ENCODE results near the gene UBXN6.

UBXN6 gene

DNA sequence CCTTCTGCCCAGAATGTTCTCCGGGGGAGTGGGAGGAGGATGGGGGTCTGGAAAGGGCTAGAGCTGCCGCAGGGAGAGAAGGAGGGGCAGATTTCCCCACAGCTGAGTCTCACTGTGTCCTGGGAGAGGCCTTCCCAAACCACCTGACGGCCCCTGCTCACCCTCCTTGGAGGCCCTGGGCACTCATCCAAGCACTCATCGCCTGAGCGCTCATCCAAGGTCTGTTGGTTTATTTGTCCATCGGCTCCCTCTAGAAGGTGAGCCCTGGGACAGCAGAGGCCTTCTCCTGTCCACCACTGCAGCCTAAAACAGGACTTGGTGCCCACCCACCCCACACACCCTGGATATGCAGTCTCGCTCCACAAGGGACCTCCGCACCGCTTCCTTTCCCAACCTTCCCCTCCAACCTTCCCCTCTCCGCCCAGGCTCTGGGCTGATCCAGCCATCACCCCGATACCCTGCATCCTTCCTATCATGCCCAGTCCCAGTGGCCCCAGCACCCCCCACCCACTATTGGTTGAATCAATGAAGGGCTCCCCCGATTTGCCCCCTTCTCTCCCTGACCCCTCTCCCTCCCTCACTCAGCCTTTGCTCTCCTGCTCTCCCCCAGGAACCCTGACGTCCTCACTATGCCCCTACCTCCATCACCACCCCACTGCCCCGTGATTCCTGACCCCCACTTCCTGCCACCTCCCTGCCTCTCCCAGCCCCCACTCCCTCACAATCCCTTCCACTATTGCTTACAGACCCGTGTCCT is 1.7 kb downstream of the UBXN6 start:
- no peak for DNase-seq

- no peak for DNase-seq
Observed at GRCh38 chr19:4454747-4455718, 2.6 kb downstream of the UBXN6 start.

DNA sequence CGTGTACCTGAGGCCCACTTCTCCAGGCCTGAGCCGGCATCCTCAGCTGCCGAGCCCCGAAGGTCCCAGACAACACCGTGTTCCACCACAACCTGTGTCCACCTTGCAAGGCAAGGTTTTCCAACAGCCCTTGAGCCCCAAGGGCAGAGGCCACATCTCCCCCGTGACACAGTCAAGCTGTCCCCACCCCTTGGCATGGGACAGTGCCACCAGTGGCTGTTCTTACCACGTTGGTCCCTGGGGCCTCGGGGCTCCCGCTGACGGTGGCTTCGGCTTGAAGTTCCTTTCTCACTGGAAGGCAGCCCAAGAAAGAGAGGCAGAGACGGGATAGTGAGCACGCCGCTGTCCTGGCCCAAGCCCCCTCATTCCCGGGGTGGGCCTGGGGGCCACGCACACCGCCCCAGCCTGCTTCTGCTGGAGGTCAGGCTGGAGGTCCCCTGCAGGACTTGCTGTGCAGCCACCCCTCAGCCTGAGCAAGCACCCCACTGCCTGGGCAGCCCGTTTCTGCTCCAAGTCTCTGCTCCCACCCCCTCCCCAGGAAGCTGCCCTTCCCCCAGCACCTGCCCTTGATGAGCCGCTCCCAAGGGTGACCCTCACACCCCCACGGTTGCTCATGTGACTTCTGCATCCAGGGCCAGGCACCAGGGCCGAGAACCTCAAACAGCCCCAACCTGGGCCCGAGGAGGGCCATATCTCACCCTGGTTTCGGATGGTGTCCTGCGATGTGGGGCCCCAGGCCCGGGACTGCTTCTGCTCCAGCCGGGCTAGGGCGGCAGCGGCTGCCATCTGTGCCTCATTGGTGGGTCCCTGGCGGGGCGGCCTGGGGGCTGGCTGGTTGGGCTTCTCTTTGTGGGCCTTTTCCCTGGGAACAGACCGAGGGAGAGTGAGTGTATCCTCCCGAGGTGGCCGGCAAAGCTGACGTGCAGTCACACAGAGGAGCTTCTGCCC is 4.1 kb downstream of the UBXN6 start:
- DNase-seq = no peak

DNA sequence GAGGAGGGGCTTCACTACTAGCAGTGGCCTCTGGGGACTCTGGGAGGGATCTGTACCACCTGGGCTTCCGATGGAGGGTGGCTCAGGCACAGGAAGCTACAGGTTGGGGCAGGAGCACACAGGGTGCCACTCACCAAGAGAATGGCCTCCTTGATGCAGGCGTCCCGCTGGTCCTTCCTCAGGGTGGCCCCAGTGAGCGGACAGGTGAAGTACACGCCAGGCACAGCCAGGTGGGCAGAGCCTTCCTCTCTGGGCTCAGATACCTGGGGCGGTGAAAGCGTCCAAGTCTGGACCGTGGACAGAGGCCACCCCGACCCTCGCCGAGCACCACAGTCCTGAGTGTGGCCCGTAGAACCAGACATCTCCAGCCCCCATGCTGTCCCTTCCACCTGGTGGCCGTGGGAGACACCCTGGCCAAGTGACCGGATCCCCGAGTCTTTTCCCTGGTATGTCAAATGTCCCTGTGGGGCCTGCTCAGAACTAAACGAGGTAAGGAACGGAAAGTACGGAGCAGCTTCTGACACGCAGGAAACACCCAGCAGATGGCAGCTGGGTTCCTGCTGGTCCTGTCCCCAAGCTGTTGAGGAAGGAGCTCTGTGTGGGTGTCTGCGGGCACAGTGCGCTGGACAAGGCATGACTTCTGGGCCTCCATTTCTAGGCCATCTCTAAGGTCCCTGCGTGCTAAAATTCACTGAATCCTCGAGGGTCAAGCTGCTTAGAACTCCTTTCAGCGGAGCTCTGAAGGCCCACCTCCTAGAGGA is 5.2 kb downstream of the UBXN6 start:
- peak; percentile 37 for DNase-seq

DNA sequence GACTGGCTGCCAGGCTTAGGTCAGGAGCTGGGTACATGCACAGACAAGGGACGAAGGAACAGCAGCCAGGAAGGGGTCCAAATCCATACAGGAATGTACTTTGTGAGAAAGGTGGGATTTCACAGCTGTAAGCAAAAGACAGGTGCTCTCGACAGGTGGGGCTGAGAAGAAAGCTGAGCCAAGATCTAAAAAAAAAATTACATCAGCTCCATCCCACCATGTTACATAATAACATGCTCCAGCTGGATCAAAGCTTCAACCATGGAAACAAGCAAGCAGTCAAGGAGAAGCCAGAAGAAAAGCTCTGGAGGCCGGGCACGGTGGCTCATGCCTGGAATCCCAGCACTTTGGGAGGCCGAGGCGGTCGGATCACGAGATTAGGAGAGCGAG is 8.0 kb downstream of the UBXN6 start:
- DNase-seq = no peak

GRCh38 chr19:4449022-4449638 is 8.5 kb downstream of the UBXN6 start:
- no peak for DNase-seq

GRCh38 chr19:4448147-4448985 is 9.2 kb downstream of the UBXN6 start:
- DNase-seq = no peak

- DNase-seq = no peak
Observed at GRCh38 chr19:4447327-4448146, 10.1 kb downstream of the UBXN6 start.

DNA sequence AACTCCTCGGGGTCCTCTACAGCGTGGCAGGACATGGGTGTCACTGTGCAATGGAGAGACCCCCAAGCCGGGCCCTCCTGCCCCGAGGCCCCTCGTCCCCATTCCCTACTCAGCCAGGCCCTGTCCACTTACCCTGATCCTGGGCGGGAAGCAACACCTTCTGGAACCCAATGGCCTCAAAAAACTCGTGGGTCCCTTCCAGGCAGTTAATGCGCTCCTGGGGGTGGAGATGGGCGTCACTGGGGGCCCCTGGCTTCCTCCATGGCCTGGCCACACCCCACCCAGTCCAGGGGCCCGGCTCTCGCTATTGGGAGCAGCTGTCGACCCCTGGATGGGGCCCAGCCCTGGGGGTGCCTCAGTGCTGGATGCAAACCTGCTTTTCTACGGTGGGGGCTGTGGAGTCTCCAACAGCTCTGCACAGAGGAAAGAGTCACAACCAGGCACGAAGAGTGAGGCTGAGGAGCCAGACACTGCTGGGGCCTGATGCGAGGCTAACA is 10.8 kb downstream of the UBXN6 start:
- DNase-seq = no peak

DNA sequence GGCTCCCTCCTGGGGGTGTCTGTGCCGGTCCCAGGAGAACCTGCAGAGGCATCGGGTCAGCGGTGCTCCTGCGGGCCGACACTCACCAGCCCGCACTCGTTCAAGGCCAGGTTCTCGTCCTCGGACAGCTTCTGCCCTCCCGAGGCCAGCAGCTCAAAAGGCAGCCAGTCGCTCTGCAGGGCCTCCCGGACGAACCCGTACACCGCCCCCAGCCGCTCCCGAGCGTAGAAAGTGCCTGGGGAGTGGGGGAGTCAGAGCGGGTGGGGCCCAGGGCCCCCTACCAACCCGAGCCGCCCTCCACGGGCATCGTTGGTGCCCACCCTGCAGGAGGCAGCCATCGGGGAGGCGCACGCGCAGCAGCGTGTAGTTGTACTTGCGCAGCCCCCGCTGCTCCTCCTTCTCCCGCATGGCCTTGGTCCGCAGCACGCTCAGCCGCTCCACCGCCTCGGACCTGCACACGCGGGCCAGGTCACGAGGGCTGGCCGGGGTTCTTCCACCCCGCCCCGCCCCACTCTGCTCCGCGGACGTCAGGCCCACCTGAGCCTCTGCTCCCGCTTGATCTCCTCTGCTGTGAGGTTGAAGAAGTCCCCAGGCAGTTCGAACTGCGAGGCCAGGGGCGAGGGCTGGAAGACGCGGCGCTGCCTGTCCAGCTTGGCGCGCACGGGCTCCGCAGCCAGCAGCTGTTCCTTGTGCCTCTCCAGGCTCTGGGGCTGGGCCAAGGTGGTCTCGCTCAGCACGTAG is 11.5 kb downstream of the UBXN6 start:
- no peak for DNase-seq

- DNase-seq = no peak
Observed at GRCh38 chr19:4444765-4445741, 12.5 kb downstream of the UBXN6 start.

DNA sequence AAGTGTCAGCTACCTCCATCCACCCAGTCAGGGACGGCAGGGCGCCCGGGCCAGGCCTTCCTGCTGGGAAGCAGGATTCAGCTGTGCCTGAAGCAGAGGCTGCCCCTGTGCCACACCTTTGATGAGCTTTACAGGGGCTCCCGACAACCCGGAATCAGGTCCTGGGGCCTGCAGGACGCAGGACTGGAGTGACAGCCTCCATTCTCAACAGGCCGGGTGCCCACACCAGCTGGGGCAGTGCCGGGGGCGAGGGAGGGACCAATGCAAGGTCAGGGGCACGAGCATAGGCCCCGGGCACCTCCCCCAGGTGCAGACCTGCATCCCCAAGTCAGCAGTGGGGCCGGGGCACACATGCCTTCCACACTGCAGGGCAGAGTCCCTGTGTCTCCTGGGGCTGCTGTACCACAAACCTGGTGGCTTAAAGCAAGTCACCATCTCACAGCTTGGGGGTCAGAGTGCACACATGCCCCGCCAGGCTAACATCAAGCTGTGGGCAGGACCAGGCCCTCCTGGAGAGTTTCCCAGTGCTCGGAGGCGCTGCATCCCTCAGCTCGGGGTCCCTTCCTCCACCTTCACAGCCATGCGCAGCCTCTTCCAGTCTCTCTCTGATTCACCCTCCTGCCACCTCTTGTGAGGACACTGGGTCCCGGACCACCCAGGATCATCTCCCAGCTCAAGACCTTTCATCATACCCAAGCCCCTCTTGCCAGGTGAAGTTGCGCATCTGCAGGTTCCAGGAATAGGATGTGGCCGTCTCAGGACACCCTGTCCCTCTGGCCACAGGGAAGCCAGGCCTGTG is 13.4 kb downstream of the UBXN6 start:
- DNase-seq = no peak

- no peak for DNase-seq
Observed at GRCh38 chr19:4443188-4443587, 14.4 kb downstream of the UBXN6 start.

DNA sequence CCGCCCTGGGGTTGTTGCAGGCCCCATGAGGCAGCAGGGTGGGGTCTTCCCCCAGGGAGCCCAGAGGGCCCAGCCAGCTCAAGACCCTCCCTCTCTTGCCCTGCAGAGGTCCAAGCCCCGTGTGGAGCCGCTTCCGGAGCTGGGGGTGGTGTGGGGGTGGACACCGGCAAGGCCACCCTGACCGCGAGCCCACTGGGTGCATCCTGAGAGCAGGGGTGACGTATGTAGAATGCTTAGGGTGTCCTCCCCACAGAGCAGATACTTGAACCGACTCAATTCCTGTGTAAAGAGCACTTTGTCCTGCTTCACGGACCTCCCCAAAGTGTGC is 14.8 kb downstream of the UBXN6 start:
- no peak for DNase-seq

DNA sequence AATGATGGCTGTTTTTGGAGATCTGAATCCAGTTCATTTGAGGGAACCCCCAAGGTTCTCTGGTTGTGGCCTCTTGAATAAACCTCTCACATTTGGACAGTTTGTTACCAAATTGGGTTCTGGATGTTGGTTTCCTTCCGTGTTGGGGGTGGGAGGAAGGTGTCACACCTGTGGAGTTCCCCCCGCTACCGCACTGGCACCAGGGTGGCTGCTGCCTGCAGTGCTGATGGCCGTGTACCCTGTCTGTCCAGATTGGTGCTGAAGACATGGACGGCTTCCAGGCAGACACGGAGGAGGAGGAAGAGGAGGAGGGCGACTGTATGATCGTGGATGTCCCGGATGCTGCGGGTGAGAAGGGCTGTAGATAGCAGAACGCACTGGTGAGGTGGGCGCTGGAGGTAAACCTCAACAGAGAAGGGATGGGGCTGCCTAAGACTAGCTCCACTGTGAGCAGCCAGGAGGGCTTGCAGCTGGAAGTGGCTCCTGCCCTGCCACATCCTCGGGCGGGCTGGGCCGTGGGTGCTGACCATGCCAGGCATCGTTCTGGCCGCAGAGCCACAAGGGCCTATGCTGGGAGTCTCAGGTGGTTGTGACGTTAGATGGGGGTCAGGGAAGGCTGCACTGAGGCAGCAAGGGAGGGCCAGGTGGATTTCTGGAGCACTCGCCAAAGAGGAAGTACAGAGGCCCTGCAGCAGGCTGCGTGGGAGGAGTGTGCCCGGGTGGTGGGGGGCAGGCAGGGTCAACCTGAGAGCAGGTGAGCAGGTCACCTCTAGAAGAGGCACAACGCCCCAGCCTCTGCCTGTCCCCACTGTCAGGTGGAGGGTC is 15.4 kb downstream of the UBXN6 start:
- no peak for DNase-seq

DNA sequence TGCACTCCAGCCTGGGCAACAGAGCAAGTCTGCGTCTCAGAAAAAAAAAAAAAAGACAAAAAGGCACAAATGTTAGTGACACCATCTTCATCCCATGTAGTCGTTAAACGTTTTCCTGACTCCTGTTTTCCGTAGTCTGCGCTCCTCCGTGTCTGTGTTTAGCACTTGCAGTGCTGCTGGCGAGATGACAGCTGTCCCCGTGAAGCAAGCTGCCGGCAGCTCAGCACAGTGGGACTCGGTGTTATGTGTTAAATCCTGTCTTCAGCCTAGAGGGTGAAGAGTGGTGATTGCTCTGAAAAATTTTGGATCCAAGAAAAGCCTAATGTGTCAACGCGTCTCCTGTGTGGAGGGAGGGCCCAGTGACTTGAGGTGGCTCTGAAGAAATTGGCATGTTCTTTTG is 18.4 kb downstream of the UBXN6 start:
- DNase-seq = no peak

All from MV-4-11 (cell line).